OCI-LY7 (cell line): ENCODE measurements around the gene GYS2.
A peak's percentile ranks its signal among the peaks of the same experiment; 100 is the strongest.

Experiments used
- EZH2phosphoT487 ChIP-seq: fragments of 200-600 bp; sonication (generic); IDR thresholded peaks from 2 replicates; pipeline ENCODE4 v1.6.1; 2018; ENCODE audit warnings: low read depth, borderline replicate concordance, mild to moderate bottlenecking, mixed run types, antibody characterized with exemption, low read length, moderate library complexity, mixed read lengths
- TF ChIP-seq, protein P1 (sequence below): fragments of 200-600 bp; sonication (generic); conservative IDR thresholded peaks from 2 replicates; pipeline ENCODE4 v1.5.1; 2014; ENCODE audit warnings: mild to moderate bottlenecking, antibody characterized with exemption, low read length, moderate library complexity, mixed read lengths

DNA sequence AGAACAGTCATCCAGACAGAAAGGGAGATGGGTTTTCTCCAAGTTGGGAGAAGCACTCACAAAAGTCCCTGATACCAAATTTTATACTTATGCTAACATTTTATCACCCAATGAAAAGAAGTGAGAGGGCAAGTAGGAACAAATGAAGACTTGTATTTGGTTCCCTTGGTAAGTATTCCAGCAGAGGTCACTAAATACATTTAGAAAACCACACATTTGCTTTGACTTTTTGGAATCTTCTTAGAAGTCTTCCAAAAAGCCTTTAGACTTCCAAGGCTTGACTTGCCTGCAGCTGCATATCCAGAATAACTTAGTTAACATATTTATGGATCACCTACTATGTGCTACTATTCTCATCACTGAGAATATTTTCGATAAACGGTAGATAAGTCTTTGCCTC lies 3.1 kb upstream of the GYS2 start:
- TF ChIP-seq, protein P1, sequence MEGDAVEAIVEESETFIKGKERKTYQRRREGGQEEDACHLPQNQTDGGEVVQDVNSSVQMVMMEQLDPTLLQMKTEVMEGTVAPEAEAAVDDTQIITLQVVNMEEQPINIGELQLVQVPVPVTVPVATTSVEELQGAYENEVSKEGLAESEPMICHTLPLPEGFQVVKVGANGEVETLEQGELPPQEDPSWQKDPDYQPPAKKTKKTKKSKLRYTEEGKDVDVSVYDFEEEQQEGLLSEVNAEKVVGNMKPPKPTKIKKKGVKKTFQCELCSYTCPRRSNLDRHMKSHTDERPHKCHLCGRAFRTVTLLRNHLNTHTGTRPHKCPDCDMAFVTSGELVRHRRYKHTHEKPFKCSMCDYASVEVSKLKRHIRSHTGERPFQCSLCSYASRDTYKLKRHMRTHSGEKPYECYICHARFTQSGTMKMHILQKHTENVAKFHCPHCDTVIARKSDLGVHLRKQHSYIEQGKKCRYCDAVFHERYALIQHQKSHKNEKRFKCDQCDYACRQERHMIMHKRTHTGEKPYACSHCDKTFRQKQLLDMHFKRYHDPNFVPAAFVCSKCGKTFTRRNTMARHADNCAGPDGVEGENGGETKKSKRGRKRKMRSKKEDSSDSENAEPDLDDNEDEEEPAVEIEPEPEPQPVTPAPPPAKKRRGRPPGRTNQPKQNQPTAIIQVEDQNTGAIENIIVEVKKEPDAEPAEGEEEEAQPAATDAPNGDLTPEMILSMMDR = peak; percentile 66
- TF ChIP-seq EZH2phosphoT487 = no peak
